ENCODE results near the gene SMPD3. TPM values are rescaled to one million over a fixed set of nuclear protein-coding genes. Genes with fewer than 3 reads are reported as not detected.

SMPD3 gene
- total and polyA plus RNA-seq, 2 of the 4 experiments (the other 2 are of a cell fraction): not detected

- Histone ChIP-seq H2BK20ac (ENCODE audit: low read depth, low read length) (no peak overlapping the region), H3K36me3 (ENCODE audit: control insufficient read depth, insufficient read depth, low read length) (peaks cover 32% of the 10 kb centered on the region), H3K79me1 (ENCODE audit: low read depth in 1 of 2, low read length in 2 of 2) (peaks cover 0 to 16% of the 10 kb centered on the region in 2 experiments; a peak in 2 of 4 replicates), H4K8ac (ENCODE audit: low read depth in 2 of 2, low read length in 2 of 2) (no peak overlapping the region), H3K27me3 (ENCODE audit: control insufficient read depth, insufficient read depth, low read length) (no peaks in the 10 kb centered on the region), H4K91ac (ENCODE audit: insufficient read depth, low read depth, low read length) (no peak overlapping the region), H2BK5ac (ENCODE audit: low read depth, low read length, poor library complexity, severe bottlenecking) (no peak overlapping the region), H4K5ac (ENCODE audit: low read depth, low read length) (no peak overlapping the region), H3K4me2 (ENCODE audit: low read depth, low read length) (no peak overlapping the region), H3K4me1 (ENCODE audit: control insufficient read depth, insufficient read depth, low read length) (peaks cover 13% of the 10 kb centered on the region), H3K18ac (ENCODE audit: low read depth, low read length) (no peak overlapping the region), H3K14ac (replicated peaks; ENCODE audit: low read depth, low read length) (no peak overlapping the region), H4K20me1 (ENCODE audit: insufficient read depth, low read length) (peaks cover 6% of the 10 kb centered on the region; the same call in 1 of the 2 replicates), H2AK5ac (ENCODE audit: low read depth, low read length) (no peak overlapping the region), H3K4me3 (ENCODE audit: insufficient read depth, low read depth, low read length) (no peak overlapping the region), H3K9me1 (ENCODE audit: insufficient read depth, low read length) (peaks cover 13% of the 10 kb centered on the region), H3K27ac (ENCODE audit: insufficient read depth, low read length) (no peak overlapping the region), H2AK9ac (replicated peaks; ENCODE audit: low read depth, low read length, poor library complexity) (no peak overlapping the region), H2AFZ (replicated peaks; ENCODE audit: low read length, poor library complexity) (no peak overlapping the region), H3K23ac (ENCODE audit: low read depth, low read length) (no peak overlapping the region), H3K56ac (ENCODE audit: extremely low read depth, insufficient read depth, low read length) (no peak overlapping the region; the same call in 1 of the 2 replicates), H2BK15ac (ENCODE audit: low read depth, low read length) (no peak overlapping the region), H3K9ac (ENCODE audit: low read depth, low read length) (no peak overlapping the region), H3K4ac (ENCODE audit: low read depth, low read length) (no peak overlapping the region), H3K9me3 (ENCODE audit: control insufficient read depth, insufficient read depth, low read length) (no peaks in the 10 kb centered on the region), H2BK120ac (ENCODE audit: low read depth, low read length) (no peak overlapping the region)
- dilution Hi-C loops (cut with HindIII; ENCODE audit: low sequenced_read_pairs, unreplicated experiment) (no loop called here), intact Hi-C loops (cut with micrococcal nuclease) (no loop called here), in situ Hi-C loops (cut with MboI; ENCODE audit: low sequenced_read_pairs) (no loop called here)
- WGBS, 2 experiments (ENCODE audit: extremely low coverage in 2 of 2, insufficient read length in 1 of 2): 100% methylated on average over 2 of the region's 5 CpGs; no CpG with 5 or more reads in 1 of the 2 experiments
- BruUV-seq (replicated peaks): no TSS peak
- no peak for ATAC-seq (ENCODE audit: low read depth)
- CTCF ChIA-PET: interaction anchor here (0.6 to 1.6 kb wide), 2 partner anchors 71 to 169 kb away, joined by 3 read pairs; no protein-coding TSS in a partner anchor
- POLR2A ChIA-PET (ENCODE audit: unreplicated experiment): no interaction called here
- DNase-seq: peak; percentile 42
- no peak for TF ChIP-seq NFE2L2 (IDR thresholded peaks at IDR 0.05; ENCODE audit: low read depth, low read length)
- no peak for TF ChIP-seq FOS (IDR thresholded peaks at IDR 0.05; ENCODE audit: low read depth, low read length)
- no peak for TF ChIP-seq MXI1 (IDR thresholded peaks at IDR 0.05; ENCODE audit: borderline replicate concordance, low read depth, low read length)
- no peak for TF ChIP-seq MAZ (IDR thresholded peaks at IDR 0.05; ENCODE audit: borderline replicate concordance, low read depth, low read length)
- TF ChIP-seq USF2 (IDR thresholded peaks at IDR 0.05; ENCODE audit: low read depth, low read length): no peak
- TF ChIP-seq CTCF (conservative IDR thresholded peaks at IDR 0.05; ENCODE audit: low read depth, low read length): no peak
- TF ChIP-seq MAFK (IDR thresholded peaks at IDR 0.05; ENCODE audit: low read depth, low read length): no peak
- TF ChIP-seq CHD1 (IDR thresholded peaks at IDR 0.05; ENCODE audit: low read depth, low read length): no peak
- TF ChIP-seq BHLHE40 (IDR thresholded peaks at IDR 0.05; ENCODE audit: low read depth, low read length): no peak
- no peak for TF ChIP-seq POLR2A (IDR thresholded peaks at IDR 0.05; ENCODE audit: low read depth, low read length)
- no peak for TF ChIP-seq SMC3 (IDR thresholded peaks at IDR 0.05; ENCODE audit: low read depth, low read length)
- TF ChIP-seq ELK1 (IDR thresholded peaks at IDR 0.05; ENCODE audit: borderline replicate concordance, low read depth, low read length): no peak
- no peak for TF ChIP-seq RFX5 (IDR thresholded peaks at IDR 0.05; ENCODE audit: low read depth, low read length)
- no peak for TF ChIP-seq CEBPB (IDR thresholded peaks at IDR 0.05; ENCODE audit: low read depth, low read length)
- TF ChIP-seq RAD21 (IDR thresholded peaks at IDR 0.05; ENCODE audit: low read length): no peak
- TF ChIP-seq RCOR1 (IDR thresholded peaks at IDR 0.05; ENCODE audit: insufficient replicate concordance, low read length): no peak
These were observed 113.1 kb downstream of the SMPD3 start for GRCh38 chr16:68335175-68335574.

All from IMR-90 (cell line).